Transverse colon (tissue), 4 donors: Measurements from ENCODE around the gene TMEM143. TPM values are rescaled to one million over a fixed set of nuclear protein-coding genes. Genes with fewer than 3 reads are reported as not detected.
A peak's percentile ranks its signal among the peaks of the same experiment; 100 is the strongest.

ENCODE experiments used
- DNase-seq: peaks from one replicate; pipeline ENCODE4 v3.0.0-alpha.2; 2019
- H3K27ac ChIP-seq, 4 donors: fragments of 200-600 bp; sonication (generic); 2 replicates each; pipeline ENCODE4 v1.5.1; 2016 to 2018; ENCODE audit warnings: inconsistent platforms in 4 of 4
- H3K27me3 ChIP-seq: fragments of 200-600 bp; sonication (generic); 2 replicates; pipeline ENCODE4 v1.5.1; 2017; ENCODE audit warnings: inconsistent platforms
- H3K36me3 ChIP-seq, 4 donors: fragments of 200-600 bp; sonication (generic); 2 replicates each; pipeline ENCODE4 v1.5.1; 2017 to 2019; ENCODE audit warnings: inconsistent platforms in 4 of 4
- H3K4me1 ChIP-seq, 4 donors: fragments of 200-600 bp; sonication (generic); 2 replicates each; pipeline ENCODE4 v1.5.1; 2017 to 2020; ENCODE audit warnings: inconsistent platforms in 4 of 4
- H3K4me3 ChIP-seq, 4 donors: fragments of 200-600 bp; sonication (generic); 1 replicate in 1 of 4; 2 replicates in 3 of 4; pipeline versions ENCODE4 v1.5.1 to v1.6.1; 2017 to 2019; ENCODE audit warnings: inconsistent platforms in 4 of 4
- H3K9me3 ChIP-seq, 2 donors: fragments of 200-600 bp; sonication (generic); 2 replicates each; pipeline ENCODE4 v1.5.1; 2017 to 2019; ENCODE audit warnings: inconsistent platforms in 2 of 2
- EP300 ChIP-seq: sonication (generic); formaldehyde crosslinking; IDR thresholded peaks from one replicate; pipeline ENCODE4 v1.6.1; 2017; ENCODE audit warnings: antibody characterized with exemption, low read depth
- POLR2A ChIP-seq: fragments of 450-650 bp; IDR thresholded peaks from one replicate; pipeline ENCODE4 v1.6.1; 2016; ENCODE audit warnings: antibody characterized with exemption, mild to moderate bottlenecking, moderate library complexity
- POLR2AphosphoS5 ChIP-seq, 3 donors: sonication (generic); formaldehyde crosslinking; IDR thresholded peaks; one replicate each; pipeline ENCODE4 v1.6.1; 2016; ENCODE audit warnings: antibody characterized with exemption in 3 of 3
- WGBS, 2 donors: methylation state at CpG; one replicate each; pipeline ENCODE4 v1.1.5; 2018; ENCODE audit warnings: low coverage in 1 of 2; 5-methylcytosine and 5-hydroxymethylcytosine counted together
- in situ Hi-C, 4 donors: fragments of 200-750 bp; cut with MboI; loops; one replicate each; pipeline versions ENCODE4 v1.15.0 to v1.15.1; 2017; ENCODE audit warnings: low sequenced_read_pairs in 3 of 4, low pct_ligation_motif_present in 1 of 4, low pct_unique_long_range_greater_than_20kb in 1 of 4
- intact Hi-C: fragments of 100-400 bp; cut with DNase I; formaldehyde crosslinking; loops from one replicate; pipeline ENCODE4 v1.15.1; 2023; ENCODE audit warnings: low total_unique reads
- total RNA-seq, 4 donors: library from RNA; depleted of rRNA; stranded (reverse); fragments of >200 nt; gene quantifications; one replicate each; pipeline ENCODE4 v1.1.0, GENCODE V29; 2016
- TF ChIP-seq, protein P1 (sequence below), 5 experiments: fragments of 200-600 bp in 3 of 5; fragments of 450-650 bp in 2 of 5; sonication (generic) in 3 of 5; IDR thresholded peaks; 1 replicate in 2 of 5; 2 replicates in 3 of 5; pipeline ENCODE4 v1.5.1; 2016 to 2017; ENCODE audit warnings: antibody characterized with exemption in 5 of 5, inconsistent platforms in 3 of 5, mild to moderate bottlenecking in 2 of 5, moderate library complexity in 1 of 5

TMEM143 gene
- total RNA-seq, 4 donors from 2014 or later = 9.1 to 27.7 (median 15.2) TPM

DNA sequence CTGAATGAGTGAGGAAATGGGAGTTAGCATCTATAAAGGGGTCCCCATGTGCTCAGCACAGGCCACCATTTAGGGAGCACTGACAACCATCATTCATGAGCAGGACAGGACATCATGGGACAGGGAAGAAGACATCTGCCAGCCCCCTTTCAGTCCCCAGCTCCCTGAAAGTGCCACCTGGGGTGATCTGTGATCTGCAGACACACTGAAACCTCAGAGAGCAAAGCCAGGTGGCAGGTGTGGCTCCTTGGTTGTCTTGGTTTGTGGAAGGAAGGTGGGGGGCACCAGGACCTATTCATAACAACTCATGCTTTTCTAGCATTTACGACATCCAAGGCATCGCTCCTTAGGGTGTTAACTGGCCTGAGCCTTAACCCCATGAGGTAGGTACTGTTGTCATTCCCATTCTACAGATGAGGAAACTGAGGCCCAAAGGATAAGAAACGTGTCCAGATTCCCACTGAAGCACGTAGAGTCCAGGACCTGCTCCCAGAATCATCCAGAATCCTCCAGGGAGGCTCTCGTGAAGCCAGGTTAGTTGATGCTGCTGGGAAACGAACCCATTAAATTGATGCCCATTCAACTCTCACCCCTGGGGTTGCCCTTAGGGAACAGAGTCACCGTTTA lies 21.8 kb upstream of the TMEM143 start:
- peaks cover 0 to 15% (median 10%) of the 10 kb centered on the region in 4 donors for H3K4me1 ChIP-seq
- intact Hi-C loops (no loop called here), in situ Hi-C loops (no loop called here)
- DNase-seq = peak; percentile 55
- H3K27ac ChIP-seq = peak overlapping the region in 1 of 4 donors; percentile 41
- peaks cover 0 to 55% (median 27%) of the 10 kb centered on the region in 4 donors for H3K36me3 ChIP-seq
- no peaks in the 10 kb centered on the region for H3K9me3 ChIP-seq
- H3K4me3 ChIP-seq = no peak overlapping the region
- H3K27me3 ChIP-seq = no peaks in the 10 kb centered on the region
- 89% methylated on average over 7 of the region's 7 CpGs; no CpG with 5 or more reads in 1 of the 2 donors for WGBS, 2 donors
- no peak for TF ChIP-seq POLR2A

DNA sequence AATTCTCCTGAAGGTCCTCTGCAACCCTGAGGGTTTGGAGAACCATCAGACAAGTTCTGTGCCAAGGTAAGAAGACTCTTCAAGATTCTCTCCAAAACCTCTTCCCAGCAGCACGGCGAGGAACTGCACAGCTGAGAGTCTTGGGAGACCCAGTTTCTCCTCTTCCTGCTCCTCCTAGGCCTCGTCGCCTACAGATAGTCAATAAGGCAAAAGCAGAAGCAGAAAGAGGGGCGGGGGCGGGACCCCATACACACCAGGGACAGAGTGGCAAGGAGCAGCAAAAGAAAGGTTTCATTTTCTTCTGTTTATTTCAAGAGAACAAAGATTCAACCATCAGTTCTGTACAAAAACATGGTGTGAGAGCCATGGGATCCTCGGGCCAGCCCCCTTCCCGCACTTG lies 18.5 kb upstream of the TMEM143 start:
- Histone ChIP-seq H3K9me3 (no peaks in the 10 kb centered on the region), H3K4me1 (peaks cover 0 to 10% (median 2%) of the 10 kb centered on the region in 4 donors), H3K4me3 (no peak overlapping the region), H3K36me3 (peaks cover 0 to 41% (median 20%) of the 10 kb centered on the region in 4 donors), H3K27me3 (no peaks in the 10 kb centered on the region), H3K27ac (no peak overlapping the region)
- DNase-seq = no peak
- in situ Hi-C loops (no loop called here), intact Hi-C loops (no loop called here)
- WGBS, 2 donors = 87 to 97% methylated on average over 6 to 8 of the region's 8 CpGs
- TF ChIP-seq POLR2A = no peak
- TF ChIP-seq EP300 = no peak
- TF ChIP-seq POLR2AphosphoS5 (IDR thresholded peaks at IDR 0.05) = no peak
- TF ChIP-seq, protein P1, sequence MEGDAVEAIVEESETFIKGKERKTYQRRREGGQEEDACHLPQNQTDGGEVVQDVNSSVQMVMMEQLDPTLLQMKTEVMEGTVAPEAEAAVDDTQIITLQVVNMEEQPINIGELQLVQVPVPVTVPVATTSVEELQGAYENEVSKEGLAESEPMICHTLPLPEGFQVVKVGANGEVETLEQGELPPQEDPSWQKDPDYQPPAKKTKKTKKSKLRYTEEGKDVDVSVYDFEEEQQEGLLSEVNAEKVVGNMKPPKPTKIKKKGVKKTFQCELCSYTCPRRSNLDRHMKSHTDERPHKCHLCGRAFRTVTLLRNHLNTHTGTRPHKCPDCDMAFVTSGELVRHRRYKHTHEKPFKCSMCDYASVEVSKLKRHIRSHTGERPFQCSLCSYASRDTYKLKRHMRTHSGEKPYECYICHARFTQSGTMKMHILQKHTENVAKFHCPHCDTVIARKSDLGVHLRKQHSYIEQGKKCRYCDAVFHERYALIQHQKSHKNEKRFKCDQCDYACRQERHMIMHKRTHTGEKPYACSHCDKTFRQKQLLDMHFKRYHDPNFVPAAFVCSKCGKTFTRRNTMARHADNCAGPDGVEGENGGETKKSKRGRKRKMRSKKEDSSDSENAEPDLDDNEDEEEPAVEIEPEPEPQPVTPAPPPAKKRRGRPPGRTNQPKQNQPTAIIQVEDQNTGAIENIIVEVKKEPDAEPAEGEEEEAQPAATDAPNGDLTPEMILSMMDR (IDR thresholded peaks at IDR 0.05) = no peak

DNA sequence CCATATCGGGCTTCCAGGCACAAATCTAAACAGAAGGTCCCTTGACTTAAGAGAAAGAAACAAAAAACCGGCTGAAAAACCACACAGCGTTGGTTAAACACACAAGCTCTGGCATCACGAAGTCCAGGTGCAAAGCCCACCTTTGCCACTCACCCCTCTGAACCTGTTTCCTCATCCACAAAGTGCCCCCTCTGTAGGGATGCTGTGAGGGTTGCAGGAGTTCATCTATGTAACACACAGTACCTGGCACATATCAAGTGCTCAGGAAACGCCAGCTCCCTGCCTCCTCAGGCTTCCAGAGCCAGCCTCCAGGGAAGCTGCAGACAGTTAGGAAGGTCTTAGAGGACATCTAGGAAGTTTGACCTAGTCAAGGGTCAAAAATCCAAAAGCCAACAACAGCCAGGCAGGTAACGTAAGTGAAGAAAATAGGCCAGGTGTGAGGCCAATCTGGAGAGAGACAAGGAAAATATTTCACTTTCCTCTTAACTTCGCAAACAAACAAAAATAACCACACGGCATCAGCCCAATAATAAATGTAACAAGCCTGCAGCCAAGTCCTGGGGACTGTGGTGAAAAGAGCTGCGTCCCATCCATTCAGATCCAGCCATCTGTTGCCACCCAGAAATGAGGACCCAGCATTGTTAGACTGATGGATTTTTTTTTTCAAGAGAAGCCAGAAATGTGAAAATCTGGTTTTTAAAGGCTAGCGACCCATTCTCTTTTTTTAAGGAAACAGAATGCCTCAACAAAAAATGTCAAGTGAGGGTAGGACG lies 17.6 kb upstream of the TMEM143 start:
- 87 to 90% methylated on average over 7 to 11 of the region's 11 CpGs for WGBS, 2 donors
- in situ Hi-C loops = no loop called here
- DNase-seq = no peak

DNA sequence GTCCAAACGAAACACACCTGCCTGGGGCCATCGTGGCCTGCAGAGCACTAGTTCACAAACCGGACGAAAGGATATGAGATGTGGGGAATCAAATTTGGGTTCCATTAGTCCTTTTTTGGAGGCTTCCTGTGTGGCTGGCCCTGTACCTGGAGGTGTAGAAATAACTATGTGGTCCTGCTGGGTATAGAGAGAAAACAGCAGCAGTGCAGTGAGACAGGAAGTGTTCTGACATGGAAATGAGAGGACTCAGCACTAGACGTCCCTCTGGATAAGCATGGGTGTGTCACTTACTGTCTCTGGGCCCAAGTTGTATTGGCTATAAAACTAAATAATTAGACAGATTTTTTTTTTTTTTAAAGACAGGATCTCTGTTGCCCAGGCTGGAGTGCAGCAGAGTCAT lies 15.3 kb upstream of the TMEM143 start:
- no peak for DNase-seq
- peaks cover 0 to 10% (median 2%) of the 10 kb centered on the region in 4 donors for H3K4me1 ChIP-seq
- WGBS, 2 donors = 0 to 48% methylated on average over 1 to 5 of the region's 5 CpGs
- TF ChIP-seq POLR2A = peak; percentile 53
- no peak for TF ChIP-seq EP300
- peak in 2 of 3 donors; percentile 45 to 69 for TF ChIP-seq POLR2AphosphoS5 (IDR thresholded peaks at IDR 0.05)
- peak overlapping the region; percentile 48 to 71 (median 56) for H3K27ac ChIP-seq
- H3K4me3 ChIP-seq = no peak overlapping the region
- H3K36me3 ChIP-seq = peaks cover 0 to 16% (median 7%) of the 10 kb centered on the region in 4 donors
- intact Hi-C loops (no loop called here), in situ Hi-C loops (no loop called here)
- H3K9me3 ChIP-seq = no peaks in the 10 kb centered on the region
- H3K27me3 ChIP-seq = no peaks in the 10 kb centered on the region

More for the DNA sequence above, 17.6 kb upstream of the TMEM143 start:
- TF ChIP-seq EP300 (no peak), POLR2AphosphoS5 (IDR thresholded peaks at IDR 0.05) (no peak), POLR2A (no peak)
- TF ChIP-seq, protein P1 (IDR thresholded peaks at IDR 0.05) = no peak
- H3K27me3 ChIP-seq = no peaks in the 10 kb centered on the region
- H3K4me3 ChIP-seq = no peak overlapping the region
- intact Hi-C loops = no loop called here
- H3K9me3 ChIP-seq = no peaks in the 10 kb centered on the region
- peaks cover 0 to 34% (median 17%) of the 10 kb centered on the region in 4 donors for H3K36me3 ChIP-seq
- H3K4me1 ChIP-seq = peaks cover 0 to 10% (median 2%) of the 10 kb centered on the region in 4 donors
- H3K27ac ChIP-seq = no peak overlapping the region

DNA sequence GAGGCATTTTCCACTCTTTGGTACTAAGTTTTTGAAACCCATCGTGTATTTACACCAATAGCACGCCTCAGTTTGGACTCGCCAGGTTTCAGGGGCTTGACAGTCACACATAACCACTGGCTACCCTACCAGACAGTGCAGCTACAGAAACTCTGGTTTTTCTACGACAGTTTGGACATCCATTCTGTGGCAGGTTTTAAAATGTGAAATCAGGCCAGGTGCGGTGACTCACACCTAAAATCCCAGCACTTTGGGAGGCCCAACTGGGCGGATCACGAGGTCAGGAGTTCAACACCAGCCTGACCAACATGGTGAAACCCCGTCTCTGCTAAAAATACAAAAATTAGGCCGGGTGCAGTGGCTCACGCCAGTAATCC lies 14.4 kb upstream of the TMEM143 start:
- intact Hi-C loops = no loop called here
- Histone ChIP-seq H3K27ac (no peak overlapping the region), H3K36me3 (peaks cover 0 to 7% (median 2%) of the 10 kb centered on the region in 4 donors), H3K27me3 (no peaks in the 10 kb centered on the region), H3K9me3 (no peaks in the 10 kb centered on the region), H3K4me3 (no peak overlapping the region), H3K4me1 (peaks cover 0 to 10% (median 2%) of the 10 kb centered on the region in 4 donors)
- TF ChIP-seq EP300 (no peak), POLR2A (no peak), POLR2AphosphoS5 (IDR thresholded peaks at IDR 0.05) (no peak)
- TF ChIP-seq, protein P1 (IDR thresholded peaks at IDR 0.05) = no peak
- DNase-seq = no peak
- WGBS, 2 donors = 84 to 94% methylated on average over 3 to 10 of the region's 10 CpGs
- in situ Hi-C loops = no loop called here
